Measurements from ENCODE around the gene TBC1D20. TPM values are rescaled to one million over a fixed set of nuclear protein-coding genes. Genes with fewer than 3 reads are reported as not detected.
A peak's percentile ranks its signal among the peaks of the same experiment; 100 is the strongest.

TBC1D20 gene
- total RNA-seq, 1 experiment from 2014 or later, result 42.1 TPM

DNA sequence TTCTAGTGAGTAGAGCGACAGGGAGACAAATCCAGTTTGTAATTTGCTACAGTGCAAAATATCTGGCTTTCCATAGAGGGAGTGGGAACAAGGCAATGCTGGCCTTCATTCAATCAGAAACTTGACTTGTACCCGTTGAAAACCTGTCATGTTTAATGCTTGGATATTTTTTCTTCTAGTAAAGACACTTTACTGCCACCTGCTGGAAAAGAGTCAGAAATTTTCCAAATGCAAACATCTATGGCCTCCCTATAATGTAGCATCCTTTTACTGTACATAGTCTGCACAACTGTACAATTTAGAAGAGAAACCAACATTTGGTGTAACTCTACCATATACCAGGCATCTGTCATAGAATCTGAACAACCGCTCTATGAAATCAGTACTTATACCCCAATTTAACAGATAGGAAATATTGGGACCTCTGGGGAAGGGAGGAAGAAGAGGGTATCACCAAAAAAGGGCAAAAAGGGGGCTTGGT lies 16.7 kb upstream of the TBC1D20 start:
- Histone ChIP-seq H3K4me1 (ENCODE audit: control insufficient read depth, insufficient read depth, low read length) (no peaks in the 10 kb centered on the region), H3K27ac (ENCODE audit: low read length) (no peak overlapping the region), H3K36me3 (ENCODE audit: control insufficient read depth, insufficient read depth, low read length) (peaks cover 27% of the 10 kb centered on the region), H3K9me3 (ENCODE audit: control insufficient read depth, insufficient read depth, low read depth, low read length) (no peaks in the 10 kb centered on the region), H3K4me3 (ENCODE audit: low read depth in 2 of 2, low read length in 2 of 2) (no peak overlapping the region), H3K27me3 (ENCODE audit: control insufficient read depth, insufficient read depth, low read length) (no peaks in the 10 kb centered on the region)
- CTCF ChIA-PET, result interaction anchor here (0.6 kb wide), 1 partner anchor 260 kb away, joined by 7 read pairs; no protein-coding TSS in a partner anchor
- BruUV-seq (replicated peaks), result no TSS peak
- DNase-seq (ENCODE audit: low read depth, low spot score), result peak; percentile 42
- intact Hi-C loops (cut with micrococcal nuclease; ENCODE audit: unreplicated experiment), result loop anchor here (1.0 kb wide), 1 partner anchor 125 kb away; no protein-coding TSS in a partner anchor
- no peak for TF ChIP-seq TCF7L2 (IDR thresholded peaks at IDR 0.05; ENCODE audit: low read depth, low read length)
- TF ChIP-seq, protein P1, sequence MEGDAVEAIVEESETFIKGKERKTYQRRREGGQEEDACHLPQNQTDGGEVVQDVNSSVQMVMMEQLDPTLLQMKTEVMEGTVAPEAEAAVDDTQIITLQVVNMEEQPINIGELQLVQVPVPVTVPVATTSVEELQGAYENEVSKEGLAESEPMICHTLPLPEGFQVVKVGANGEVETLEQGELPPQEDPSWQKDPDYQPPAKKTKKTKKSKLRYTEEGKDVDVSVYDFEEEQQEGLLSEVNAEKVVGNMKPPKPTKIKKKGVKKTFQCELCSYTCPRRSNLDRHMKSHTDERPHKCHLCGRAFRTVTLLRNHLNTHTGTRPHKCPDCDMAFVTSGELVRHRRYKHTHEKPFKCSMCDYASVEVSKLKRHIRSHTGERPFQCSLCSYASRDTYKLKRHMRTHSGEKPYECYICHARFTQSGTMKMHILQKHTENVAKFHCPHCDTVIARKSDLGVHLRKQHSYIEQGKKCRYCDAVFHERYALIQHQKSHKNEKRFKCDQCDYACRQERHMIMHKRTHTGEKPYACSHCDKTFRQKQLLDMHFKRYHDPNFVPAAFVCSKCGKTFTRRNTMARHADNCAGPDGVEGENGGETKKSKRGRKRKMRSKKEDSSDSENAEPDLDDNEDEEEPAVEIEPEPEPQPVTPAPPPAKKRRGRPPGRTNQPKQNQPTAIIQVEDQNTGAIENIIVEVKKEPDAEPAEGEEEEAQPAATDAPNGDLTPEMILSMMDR (IDR thresholded peaks at IDR 0.05), result peak; percentile 68
- ATAC-seq, result peak; percentile 68; the same call in 1 of the 2 replicates
- in situ Hi-C loops (cut with HindIII; ENCODE audit: low pct_unique_long_range_greater_than_20kb, low sequenced_read_pairs), result no loop called here
- POLR2A ChIA-PET, result no interaction called here

DNA sequence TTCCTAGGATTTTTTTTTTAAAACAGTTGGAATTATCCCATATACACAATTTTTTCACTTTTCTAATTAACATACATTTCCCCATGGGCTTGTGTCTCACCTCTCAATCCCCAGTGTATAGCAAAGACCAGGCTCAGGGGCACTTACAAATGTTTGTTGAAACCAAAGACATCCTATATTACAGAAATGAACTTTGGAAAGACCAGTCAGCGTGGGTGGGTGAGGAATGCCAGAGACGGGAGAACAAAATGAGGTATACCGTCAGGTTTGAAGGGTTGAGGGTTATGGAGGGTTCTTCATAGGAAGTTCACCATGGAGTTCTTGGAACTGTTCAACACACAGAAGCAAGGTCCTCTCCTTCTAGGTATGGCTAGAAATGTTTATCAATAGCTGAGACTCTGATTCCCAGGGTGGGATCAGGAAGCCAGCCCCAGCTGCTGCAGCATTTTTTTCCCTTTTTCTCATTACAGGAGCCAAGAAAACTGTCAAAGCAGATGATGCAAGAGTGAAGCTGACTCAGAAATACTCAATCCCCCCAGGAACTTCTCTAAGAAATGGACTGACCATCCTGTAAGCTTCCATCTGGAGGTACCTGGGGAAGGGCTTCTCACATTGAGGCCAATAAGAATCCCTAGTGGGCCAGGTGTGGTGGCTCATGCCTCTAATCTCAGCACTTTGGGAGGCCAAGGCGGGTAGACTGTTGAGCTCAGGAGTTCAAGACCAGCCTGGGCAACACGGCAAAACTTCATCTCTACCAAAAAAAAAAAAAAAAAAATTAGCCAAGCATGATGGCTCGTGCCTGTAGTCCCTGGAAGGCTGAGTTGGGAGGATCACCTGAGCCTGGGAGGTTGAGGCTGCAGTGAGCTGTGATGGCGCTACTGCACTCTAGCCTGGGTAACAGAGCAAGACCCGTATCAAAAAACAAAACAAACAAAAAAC lies 15.9 kb upstream of the TBC1D20 start:
- ATAC-seq (no peak), DNase-seq (ENCODE audit: low read depth, low spot score) (no peak)
- H3K4me3 ChIP-seq (ENCODE audit: low read depth in 2 of 2, low read length in 2 of 2), result no peak overlapping the region
- no peaks in the 10 kb centered on the region for H3K9me3 ChIP-seq (ENCODE audit: control insufficient read depth, insufficient read depth, low read depth, low read length)
- no peaks in the 10 kb centered on the region for H3K27me3 ChIP-seq (ENCODE audit: control insufficient read depth, insufficient read depth, low read length)
- BruUV-seq (replicated peaks), result no TSS peak
- H3K27ac ChIP-seq (ENCODE audit: low read length), result no peak overlapping the region
- POLR2A ChIA-PET, result no interaction called here
- intact Hi-C loops (cut with micrococcal nuclease; ENCODE audit: unreplicated experiment), result no loop called here
- CTCF ChIA-PET, result interaction anchor here (0.6 to 0.7 kb wide), 2 partner anchors 48 to 261 kb away, joined by 6 to 7 read pairs; no protein-coding TSS in a partner anchor
- H3K36me3 ChIP-seq (ENCODE audit: control insufficient read depth, insufficient read depth, low read length), result peaks cover 20% of the 10 kb centered on the region
- H3K4me1 ChIP-seq (ENCODE audit: control insufficient read depth, insufficient read depth, low read length), result no peaks in the 10 kb centered on the region
- in situ Hi-C loops (cut with HindIII; ENCODE audit: low pct_unique_long_range_greater_than_20kb, low sequenced_read_pairs), result no loop called here
- TF ChIP-seq POLR2AphosphoS5 (IDR thresholded peaks at IDR 0.05; ENCODE audit: low read depth, low read length) (no peak), SIN3A (IDR thresholded peaks at IDR 0.05; ENCODE audit: borderline replicate concordance, insufficient read depth, low read depth, low read length) (no peak), TCF7L2 (IDR thresholded peaks at IDR 0.05; ENCODE audit: low read depth, low read length) (no peak)
- TF ChIP-seq, protein P2, sequence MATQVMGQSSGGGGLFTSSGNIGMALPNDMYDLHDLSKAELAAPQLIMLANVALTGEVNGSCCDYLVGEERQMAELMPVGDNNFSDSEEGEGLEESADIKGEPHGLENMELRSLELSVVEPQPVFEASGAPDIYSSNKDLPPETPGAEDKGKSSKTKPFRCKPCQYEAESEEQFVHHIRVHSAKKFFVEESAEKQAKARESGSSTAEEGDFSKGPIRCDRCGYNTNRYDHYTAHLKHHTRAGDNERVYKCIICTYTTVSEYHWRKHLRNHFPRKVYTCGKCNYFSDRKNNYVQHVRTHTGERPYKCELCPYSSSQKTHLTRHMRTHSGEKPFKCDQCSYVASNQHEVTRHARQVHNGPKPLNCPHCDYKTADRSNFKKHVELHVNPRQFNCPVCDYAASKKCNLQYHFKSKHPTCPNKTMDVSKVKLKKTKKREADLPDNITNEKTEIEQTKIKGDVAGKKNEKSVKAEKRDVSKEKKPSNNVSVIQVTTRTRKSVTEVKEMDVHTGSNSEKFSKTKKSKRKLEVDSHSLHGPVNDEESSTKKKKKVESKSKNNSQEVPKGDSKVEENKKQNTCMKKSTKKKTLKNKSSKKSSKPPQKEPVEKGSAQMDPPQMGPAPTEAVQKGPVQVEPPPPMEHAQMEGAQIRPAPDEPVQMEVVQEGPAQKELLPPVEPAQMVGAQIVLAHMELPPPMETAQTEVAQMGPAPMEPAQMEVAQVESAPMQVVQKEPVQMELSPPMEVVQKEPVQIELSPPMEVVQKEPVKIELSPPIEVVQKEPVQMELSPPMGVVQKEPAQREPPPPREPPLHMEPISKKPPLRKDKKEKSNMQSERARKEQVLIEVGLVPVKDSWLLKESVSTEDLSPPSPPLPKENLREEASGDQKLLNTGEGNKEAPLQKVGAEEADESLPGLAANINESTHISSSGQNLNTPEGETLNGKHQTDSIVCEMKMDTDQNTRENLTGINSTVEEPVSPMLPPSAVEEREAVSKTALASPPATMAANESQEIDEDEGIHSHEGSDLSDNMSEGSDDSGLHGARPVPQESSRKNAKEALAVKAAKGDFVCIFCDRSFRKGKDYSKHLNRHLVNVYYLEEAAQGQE (IDR thresholded peaks at IDR 0.05; ENCODE audit: insufficient read depth in 1 of 2, low read depth in 2 of 2, low read length in 1 of 2), result no peak
- TF ChIP-seq, protein P1 (IDR thresholded peaks at IDR 0.05), result no peak; the same call in 1 of the 2 replicates
